ENCODE results near the gene LYST.

LYST gene

DNA sequence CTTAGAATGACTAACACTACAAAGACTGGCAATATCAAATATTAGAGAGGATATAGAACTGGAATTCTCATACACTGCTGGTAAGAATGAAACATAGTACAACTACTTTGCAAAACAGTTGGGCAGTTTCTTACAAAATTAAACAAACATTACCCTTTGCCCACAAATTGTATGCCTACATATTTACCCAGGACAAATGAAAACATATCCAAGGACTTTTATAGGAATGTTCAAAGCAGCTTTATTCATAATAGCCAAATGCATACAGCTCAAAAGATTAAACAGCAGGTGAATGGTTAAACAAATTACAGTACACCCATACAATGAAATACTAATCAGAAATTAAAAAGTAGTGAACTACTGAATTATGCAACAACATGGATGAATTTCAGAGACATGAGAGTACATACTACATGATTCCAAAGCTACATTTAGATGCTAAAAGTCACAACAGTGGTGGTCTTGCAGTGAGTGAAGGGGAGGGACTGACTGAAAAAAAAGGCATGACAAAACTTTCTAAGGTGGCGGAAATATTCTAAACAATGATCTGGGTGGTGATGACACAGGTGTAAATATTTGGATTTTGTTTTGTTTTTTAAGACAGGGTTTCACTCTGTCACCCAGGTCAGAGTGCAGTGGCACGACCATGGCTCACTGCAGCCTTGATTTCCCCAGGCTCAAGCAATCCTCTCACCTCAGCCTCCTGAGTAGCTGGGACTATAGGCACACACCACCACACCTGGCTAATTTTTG is 40.4 kb downstream of the LYST start:
- H3K36me3 Mint-ChIP-seq, result peaks cover 48% of the 10 kb centered on the region
- H3K27ac Mint-ChIP-seq, result no peak overlapping the region
- no peak overlapping the region for H3K4me3 Mint-ChIP-seq
- H3K4me1 Mint-ChIP-seq, result peaks cover 14% of the 10 kb centered on the region
- no peak for ATAC-seq
- H3K9me3 Mint-ChIP-seq, result no peaks in the 10 kb centered on the region
- H3K27me3 Mint-ChIP-seq, result no peaks in the 10 kb centered on the region

DNA sequence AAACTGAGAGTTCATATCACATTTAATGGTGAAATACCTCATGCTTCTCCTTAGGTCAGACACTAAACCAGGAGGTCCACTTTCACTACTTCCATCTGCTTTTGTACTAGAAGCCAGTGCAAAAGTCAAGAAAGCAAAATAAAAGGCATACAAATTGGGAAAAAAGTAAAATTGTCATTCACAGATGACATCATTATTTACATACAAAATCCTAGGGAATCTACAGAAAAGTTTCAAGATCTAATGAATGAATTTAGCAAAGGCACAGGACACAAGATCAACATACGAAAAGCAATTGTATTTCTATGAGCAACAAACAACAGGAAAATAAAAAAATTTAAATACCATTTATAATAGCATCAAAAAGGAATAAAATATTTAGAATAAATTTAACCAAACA is 41.5 kb downstream of the LYST start:
- no peak overlapping the region for H3K27ac Mint-ChIP-seq
- no peak for ATAC-seq
- no peaks in the 10 kb centered on the region for H3K9me3 Mint-ChIP-seq
- no peaks in the 10 kb centered on the region for H3K27me3 Mint-ChIP-seq
- peaks cover 45% of the 10 kb centered on the region for H3K36me3 Mint-ChIP-seq
- peaks cover 5% of the 10 kb centered on the region for H3K4me1 Mint-ChIP-seq
- H3K4me3 Mint-ChIP-seq, result no peak overlapping the region

DNA sequence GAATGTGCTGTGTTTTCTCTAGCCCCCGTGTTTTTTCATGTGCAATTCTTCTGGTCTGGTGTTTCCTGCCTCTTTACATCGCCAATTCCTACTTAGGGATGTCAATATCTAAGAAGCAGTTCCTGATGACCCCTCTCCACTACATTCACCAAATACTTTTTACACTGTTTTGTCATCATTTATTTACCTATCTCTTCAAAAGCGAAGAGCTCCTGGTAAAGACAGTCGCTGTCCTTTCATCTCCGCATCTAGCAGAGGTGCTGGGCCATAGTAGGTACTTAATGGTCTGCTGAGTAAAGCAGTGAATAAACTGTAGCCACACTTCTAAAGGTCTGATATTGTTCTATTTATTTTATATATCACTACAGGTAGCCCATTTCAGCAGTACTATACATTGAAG is 43.0 kb downstream of the LYST start:
- no peak for ATAC-seq
- Mint-ChIP-seq H3K27me3 (no peaks in the 10 kb centered on the region), H3K27ac (peak overlapping the region; percentile 13), H3K36me3 (peaks cover 42% of the 10 kb centered on the region), H3K9me3 (no peaks in the 10 kb centered on the region), H3K4me1 (peaks cover 5% of the 10 kb centered on the region), H3K4me3 (no peak overlapping the region)

DNA sequence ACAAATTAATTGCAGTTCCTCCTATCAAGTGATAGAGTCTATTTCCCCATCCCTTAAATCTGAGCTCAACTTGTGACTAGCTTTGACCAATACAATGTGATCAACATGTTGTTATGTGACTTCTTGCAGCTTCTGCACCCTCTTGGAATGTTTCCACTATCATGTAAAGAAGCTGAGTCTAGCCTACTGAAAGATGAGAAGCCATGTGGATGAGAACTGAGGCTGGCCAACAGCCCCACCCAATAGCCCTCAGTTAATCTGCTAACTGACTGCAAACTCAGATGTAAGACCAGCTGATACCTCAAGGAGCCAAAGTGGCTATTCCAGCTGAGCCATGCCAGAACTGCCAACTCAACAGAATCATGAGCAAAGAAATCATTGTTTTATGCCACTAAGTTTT is 44.0 kb downstream of the LYST start:
- H3K4me3 Mint-ChIP-seq, result no peak overlapping the region
- peaks cover 33% of the 10 kb centered on the region for H3K36me3 Mint-ChIP-seq
- H3K9me3 Mint-ChIP-seq, result no peaks in the 10 kb centered on the region

DNA sequence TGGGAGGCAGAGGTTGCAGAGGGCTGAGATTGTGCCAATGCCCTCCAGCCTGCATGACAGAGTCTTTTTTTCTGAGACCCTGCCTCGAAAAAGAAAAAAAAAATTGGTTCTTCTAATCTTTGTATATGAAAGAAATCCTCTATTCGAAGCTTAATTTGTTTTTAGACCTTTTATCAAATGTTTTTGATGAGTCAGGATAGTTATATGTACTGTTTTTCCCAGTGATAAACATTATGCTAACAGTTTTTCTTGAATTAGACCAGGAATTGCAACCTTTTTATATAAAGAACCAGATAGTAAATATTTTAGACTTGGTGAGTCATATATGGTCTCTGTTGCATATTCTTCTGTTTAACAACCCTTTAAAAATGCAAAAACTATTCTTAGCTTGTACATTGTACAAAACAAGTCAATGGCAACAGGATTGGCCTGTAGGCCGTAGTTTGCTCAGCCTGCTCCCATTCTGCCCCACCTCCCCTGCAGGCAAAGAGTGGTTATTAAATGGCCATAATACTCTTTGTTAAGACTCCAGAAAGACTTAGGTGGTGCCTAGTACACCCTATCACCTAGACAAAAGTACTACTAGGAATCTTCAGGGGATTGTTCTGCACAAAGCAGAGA is 45.2 kb downstream of the LYST start:
- peaks cover 27% of the 10 kb centered on the region for H3K36me3 Mint-ChIP-seq
- no peaks in the 10 kb centered on the region for H3K27me3 Mint-ChIP-seq
- H3K4me3 Mint-ChIP-seq, result no peak overlapping the region
- ATAC-seq, result no peak
- H3K4me1 Mint-ChIP-seq, result peaks cover 5% of the 10 kb centered on the region
- no peaks in the 10 kb centered on the region for H3K9me3 Mint-ChIP-seq
- no peak overlapping the region for H3K27ac Mint-ChIP-seq

More for the DNA sequence above, 44.0 kb downstream of the LYST start:
- Mint-ChIP-seq H3K4me1 (peaks cover 5% of the 10 kb centered on the region), H3K27me3 (no peaks in the 10 kb centered on the region), H3K27ac (no peak overlapping the region)
- ATAC-seq, result no peak

DNA sequence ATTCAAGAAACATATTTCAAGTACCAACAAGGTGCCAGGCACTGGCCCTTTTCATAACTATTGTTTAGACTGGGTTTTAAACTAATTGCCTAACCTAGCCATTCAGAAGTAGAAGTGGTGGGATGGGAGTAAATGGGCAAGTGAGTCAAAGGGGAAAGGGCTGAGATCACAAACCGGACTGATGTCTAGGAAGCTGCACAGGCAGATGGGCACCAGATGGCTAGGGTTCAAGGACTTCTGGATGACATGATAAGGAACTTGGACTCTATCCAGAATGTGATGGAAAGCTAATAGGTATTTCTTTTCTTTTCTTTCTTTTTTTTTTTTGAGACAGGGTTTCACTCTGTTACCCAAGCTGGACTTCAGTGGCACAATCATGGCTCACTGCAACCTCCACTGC is 46.6 kb downstream of the LYST start:
- no peaks in the 10 kb centered on the region for H3K9me3 Mint-ChIP-seq
- peak overlapping the region; percentile 43 for H3K27ac Mint-ChIP-seq
- ATAC-seq, result no peak
- H3K36me3 Mint-ChIP-seq, result peaks cover 15% of the 10 kb centered on the region
- no peaks in the 10 kb centered on the region for H3K27me3 Mint-ChIP-seq
- no peaks in the 10 kb centered on the region for H3K4me1 Mint-ChIP-seq
- no peak overlapping the region for H3K4me3 Mint-ChIP-seq

DNA sequence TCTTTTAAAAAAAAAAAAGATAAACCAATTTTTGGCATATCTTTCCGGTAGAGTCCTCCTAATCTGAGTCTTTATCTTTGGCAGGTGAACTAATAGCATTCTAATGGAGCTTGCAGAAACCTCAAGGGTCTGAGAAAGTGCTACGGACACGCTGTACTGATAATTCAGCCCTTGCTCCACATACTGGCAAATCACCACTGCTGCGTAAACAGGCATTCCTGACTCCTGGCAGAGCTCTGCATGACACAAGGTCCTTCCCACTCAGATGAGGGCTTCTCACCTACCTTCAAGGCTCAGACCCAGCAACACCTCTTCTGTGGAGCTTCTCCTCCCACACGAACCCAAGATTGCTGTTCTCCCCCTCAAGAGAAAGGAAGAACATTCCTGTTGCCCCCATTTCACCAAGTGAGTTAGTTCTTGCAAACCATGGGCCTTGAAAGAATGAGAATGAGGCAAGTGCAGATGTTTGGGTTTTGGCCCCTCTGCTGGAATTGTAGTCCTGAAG is 48.0 kb downstream of the LYST start:
- ATAC-seq, result no peak
- H3K27ac Mint-ChIP-seq, result no peak overlapping the region
- H3K27me3 Mint-ChIP-seq, result no peaks in the 10 kb centered on the region
- peaks cover 10% of the 10 kb centered on the region for H3K36me3 Mint-ChIP-seq
- H3K4me3 Mint-ChIP-seq, result no peak overlapping the region
- no peaks in the 10 kb centered on the region for H3K9me3 Mint-ChIP-seq
- no peaks in the 10 kb centered on the region for H3K4me1 Mint-ChIP-seq

DNA sequence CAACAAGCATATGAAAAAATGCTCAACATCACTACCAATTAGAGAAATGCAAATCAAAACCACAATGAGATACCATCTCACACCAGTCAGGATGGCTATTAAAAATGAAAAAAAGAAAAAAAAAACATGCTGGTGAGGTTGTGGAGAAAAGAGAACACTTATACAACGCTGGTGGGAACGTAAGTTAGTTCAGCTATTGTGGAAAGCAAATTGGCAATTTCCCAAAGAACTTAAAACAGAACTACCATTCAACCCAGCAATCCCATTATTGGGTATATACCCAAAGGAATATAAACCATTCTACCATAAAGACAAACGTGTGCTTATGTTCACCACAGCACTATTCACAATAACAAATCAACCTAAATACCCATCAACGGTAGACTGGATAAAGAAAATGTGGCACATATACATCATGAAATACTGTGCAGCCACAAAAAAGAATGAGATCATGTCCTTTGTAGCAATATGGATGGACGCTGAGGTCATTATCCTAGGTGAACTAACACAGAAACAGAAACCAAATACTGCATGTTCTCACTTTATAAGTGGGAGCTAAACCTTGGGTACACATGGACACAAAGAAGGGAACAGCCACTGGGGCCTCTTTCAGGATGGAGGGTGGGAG is 49.5 kb downstream of the LYST start:
- H3K4me1 Mint-ChIP-seq, result no peaks in the 10 kb centered on the region
- no peak overlapping the region for H3K27ac Mint-ChIP-seq
- H3K4me3 Mint-ChIP-seq, result no peak overlapping the region
- H3K36me3 Mint-ChIP-seq, result no peaks in the 10 kb centered on the region
- H3K27me3 Mint-ChIP-seq, result no peaks in the 10 kb centered on the region
- ATAC-seq, result no peak
- H3K9me3 Mint-ChIP-seq, result no peaks in the 10 kb centered on the region

DNA sequence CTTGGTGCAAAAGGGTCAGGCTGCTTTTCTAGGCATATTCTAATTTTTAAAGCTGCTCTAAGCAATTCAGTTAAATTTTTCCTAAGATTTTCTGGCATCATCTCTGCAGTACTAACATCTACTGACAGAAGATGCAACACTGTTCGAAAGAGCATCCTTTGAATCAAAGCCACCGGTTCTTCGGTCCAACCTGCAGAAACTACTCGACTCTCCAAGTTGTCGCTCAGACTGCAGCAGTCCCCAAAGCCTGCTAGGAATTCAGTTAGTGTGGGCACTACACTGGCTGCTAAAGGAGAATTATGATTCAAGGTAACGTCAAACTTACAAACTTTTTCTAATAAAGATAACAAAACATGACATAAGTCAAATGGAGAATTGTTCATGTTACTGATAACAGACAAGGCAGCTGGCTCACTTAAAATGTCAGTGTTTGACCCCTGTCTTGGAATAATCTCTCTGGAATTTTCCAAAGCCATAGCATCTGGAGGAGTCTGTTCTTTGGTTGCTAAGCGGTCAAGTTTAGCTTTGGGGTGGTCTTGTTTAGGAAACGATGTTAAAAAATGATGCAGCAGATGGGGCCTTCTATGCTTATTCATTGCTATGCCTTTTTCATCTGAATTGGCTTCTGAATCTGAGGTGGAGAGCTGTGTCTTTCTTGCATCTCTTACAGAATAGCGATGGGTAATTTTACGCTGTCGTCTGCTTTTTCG is 56.9 kb downstream of the LYST start:
- no peak overlapping the region for H3K27ac Mint-ChIP-seq
- no peaks in the 10 kb centered on the region for H3K9me3 Mint-ChIP-seq
- ATAC-seq, result no peak
- peaks cover 33% of the 10 kb centered on the region for H3K36me3 Mint-ChIP-seq
- H3K4me1 Mint-ChIP-seq, result no peaks in the 10 kb centered on the region
- no peak overlapping the region for H3K4me3 Mint-ChIP-seq
- no peaks in the 10 kb centered on the region for H3K27me3 Mint-ChIP-seq

DNA sequence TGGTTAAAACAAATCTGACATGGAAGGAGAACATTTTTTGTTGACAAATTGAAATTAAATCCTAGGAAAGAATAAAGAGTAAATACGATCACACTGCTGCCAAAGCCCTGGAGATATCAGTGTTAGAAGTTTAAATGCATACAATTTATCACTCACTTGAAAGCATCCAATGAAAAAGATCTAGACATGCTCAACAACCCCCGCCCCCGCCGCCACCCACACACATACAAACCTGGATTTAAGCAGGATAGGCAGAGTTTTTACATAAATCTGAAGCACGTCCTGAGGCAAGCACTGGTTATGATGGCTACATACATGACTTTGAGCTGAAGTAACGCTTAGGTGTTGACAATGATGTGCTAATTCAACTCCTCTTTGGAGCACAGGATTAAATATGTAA is 58.5 kb downstream of the LYST start:
- H3K36me3 Mint-ChIP-seq, result peaks cover 35% of the 10 kb centered on the region

DNA sequence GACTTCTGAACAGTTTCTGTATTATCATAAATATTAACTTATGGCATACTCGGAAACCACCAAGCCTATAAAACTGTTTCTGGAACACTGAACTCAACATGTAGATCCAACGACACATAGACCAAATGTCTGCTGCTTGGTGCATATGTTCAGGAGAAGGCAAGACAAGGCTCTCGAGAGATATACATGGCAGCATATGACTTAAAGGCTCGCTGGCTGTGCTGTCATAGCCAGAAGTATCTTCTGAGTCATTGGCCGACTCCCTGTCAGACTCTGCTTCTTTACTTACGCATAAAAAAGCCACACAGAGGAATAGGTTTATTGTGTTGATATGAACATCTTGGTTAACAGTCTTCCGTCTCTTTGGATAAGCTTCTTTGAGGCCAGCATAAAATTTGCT is 60.6 kb downstream of the LYST start:
- Mint-ChIP-seq H3K4me1 (no peaks in the 10 kb centered on the region), H3K27ac (no peak overlapping the region), H3K36me3 (peaks cover 42% of the 10 kb centered on the region), H3K4me3 (no peak overlapping the region), H3K27me3 (no peaks in the 10 kb centered on the region), H3K9me3 (no peaks in the 10 kb centered on the region)
- ATAC-seq, result no peak

More for the DNA sequence above, 58.5 kb downstream of the LYST start:
- no peaks in the 10 kb centered on the region for H3K4me1 Mint-ChIP-seq
- no peaks in the 10 kb centered on the region for H3K9me3 Mint-ChIP-seq
- H3K27ac Mint-ChIP-seq, result no peak overlapping the region
- no peak for ATAC-seq
- H3K4me3 Mint-ChIP-seq, result no peak overlapping the region
- no peaks in the 10 kb centered on the region for H3K27me3 Mint-ChIP-seq

DNA sequence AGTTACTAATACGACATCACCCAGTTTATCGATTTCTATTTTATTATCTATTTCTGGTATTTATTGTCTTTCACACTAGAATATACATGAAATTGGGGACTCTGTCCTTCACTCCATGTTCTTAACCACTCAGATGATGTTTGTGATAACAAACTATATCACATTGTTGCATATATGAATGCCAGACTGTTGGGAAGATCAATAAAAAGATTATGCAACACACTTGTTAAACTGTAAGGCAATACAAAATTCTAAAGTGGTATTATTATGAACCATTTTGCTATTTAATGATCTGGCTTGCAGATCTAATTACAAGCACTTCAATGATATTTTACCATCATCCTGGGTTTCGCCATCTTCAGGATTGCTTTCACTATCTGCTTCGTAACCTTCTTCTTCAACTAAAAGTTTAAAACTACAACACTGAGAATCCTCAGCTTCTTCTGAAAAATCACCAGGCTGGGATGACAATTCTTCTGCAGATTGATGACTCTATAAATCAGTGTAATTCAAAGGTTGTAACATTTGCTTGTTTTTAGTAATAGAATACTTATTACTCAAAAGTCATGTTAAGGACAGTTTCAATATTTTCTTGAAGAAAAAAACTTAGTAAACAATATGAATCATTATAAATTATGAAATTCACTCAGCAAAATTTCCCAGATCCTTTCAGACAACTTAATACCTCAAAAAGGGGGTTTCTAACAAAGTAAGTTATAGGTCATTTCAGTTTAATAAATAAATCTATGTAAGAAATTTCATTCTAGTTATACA is 63.9 kb downstream of the LYST start:
- Mint-ChIP-seq H3K27me3 (no peaks in the 10 kb centered on the region), H3K9me3 (no peaks in the 10 kb centered on the region), H3K4me3 (no peak overlapping the region), H3K4me1 (no peaks in the 10 kb centered on the region), H3K36me3 (peaks cover 53% of the 10 kb centered on the region), H3K27ac (no peak overlapping the region)
- no peak for ATAC-seq

DNA sequence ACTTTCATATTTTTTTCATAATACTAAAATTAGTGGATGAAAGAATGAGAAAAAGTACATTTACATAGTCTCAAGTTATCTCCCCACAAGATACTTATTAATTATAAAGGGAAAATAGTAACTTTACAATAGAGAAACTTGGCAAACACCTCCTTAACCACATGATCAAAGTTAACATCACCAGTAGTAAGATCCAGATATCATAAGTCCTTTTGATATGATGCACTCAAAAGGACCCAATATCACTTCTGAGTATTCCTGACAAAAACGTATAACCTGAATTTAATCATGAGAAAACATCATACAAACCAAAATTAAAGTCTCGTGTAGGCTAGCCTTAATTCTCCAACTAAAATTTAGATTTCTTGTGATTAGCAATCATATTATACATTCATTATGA is 67.4 kb downstream of the LYST start:
- Mint-ChIP-seq H3K27me3 (no peaks in the 10 kb centered on the region), H3K4me1 (no peaks in the 10 kb centered on the region), H3K36me3 (peaks cover 66% of the 10 kb centered on the region), H3K9me3 (no peaks in the 10 kb centered on the region), H3K4me3 (no peak overlapping the region), H3K27ac (no peak overlapping the region)
- ATAC-seq, result no peak

DNA sequence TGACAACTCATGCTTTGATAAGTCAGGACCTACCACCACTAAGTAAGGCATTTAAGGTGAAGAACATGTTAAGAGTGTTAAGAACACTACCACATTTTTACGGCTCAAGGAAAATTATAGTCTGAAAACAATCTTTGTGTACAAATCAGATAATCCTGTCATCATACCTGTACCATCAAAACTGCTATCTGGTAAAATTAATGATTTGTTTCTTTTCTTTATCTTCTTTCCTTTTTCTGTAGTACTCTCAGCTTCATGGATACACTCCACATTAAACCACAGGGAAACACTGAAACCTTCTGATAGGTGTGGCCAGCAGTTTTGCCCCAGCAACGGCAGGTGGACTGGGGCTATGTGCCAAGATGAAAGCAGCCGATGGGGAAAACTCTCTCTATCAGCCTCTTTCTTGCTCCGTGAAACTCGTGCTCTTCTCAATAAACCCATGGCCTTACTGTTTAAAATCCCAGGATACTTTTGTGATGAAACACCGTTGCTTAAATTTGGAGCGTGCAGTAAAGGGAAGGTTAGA is 75.1 kb downstream of the LYST start:
- no peaks in the 10 kb centered on the region for H3K9me3 Mint-ChIP-seq
- peaks cover 64% of the 10 kb centered on the region for H3K36me3 Mint-ChIP-seq
- H3K4me3 Mint-ChIP-seq, result no peak overlapping the region

More for the DNA sequence above, 75.1 kb downstream of the LYST start:
- Mint-ChIP-seq H3K4me1 (peaks cover 9% of the 10 kb centered on the region), H3K27me3 (no peaks in the 10 kb centered on the region), H3K27ac (no peak overlapping the region)
- no peak for ATAC-seq
